GM19455 (cell line): ENCODE data around the gene PDE2A.
"Not testable (repeated sequence)": the region's sequence is repeated elsewhere in the genome, so short reads cannot be mapped to it uniquely, and the experiment has no call there.

Source experiments
- ATAC-seq: cut with Tn5 transposase; IDR thresholded peaks from one replicate; pipeline ENCODE4 v1.9.1; 2021; ENCODE audit not compliant: unreplicated experiment

The PDE2A gene

DNA sequence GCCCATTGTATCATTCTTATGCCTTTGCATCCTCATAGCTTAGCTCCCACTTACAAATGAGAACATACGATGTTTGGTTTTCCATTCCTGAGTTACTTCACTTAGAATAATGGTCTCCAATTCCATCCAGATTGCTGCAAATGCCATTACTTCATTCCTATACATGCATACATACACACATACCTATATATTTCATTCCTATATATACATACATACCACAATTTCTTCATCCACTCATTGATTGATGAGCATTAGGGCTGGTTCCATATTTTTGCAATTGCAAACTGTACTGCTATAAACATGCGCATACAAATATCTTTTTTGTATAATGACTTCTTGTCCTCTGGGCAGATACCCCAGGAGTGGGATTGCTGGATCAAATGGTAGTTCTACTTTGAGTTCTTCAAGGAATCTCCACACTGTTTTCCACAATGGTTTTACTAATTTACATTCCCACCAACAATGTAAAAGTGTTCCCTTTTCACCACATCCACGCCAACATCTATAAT lies 119.2 kb downstream of the PDE2A start:
- ATAC-seq: not testable (repeated sequence)

DNA sequence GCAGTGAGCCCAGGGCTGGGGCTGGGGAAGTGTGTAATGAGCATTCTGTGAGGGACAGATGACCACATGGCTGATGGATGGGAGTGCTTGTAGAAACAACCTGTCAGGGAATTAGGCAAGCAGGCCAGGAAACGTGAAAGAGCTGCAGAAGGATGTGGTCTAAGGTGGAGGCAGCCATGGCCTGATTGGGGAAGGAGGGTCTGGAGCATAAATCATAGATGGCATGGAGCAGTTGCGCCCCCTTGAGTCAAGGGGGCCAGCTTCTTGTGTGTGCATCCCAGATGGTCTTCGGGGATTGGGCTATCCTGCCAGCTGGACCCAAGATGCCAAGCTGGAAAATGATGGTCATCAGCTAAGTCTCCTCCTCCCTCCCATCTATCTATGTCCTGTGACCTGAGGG lies 120.5 kb downstream of the PDE2A start:
- no peak for ATAC-seq

DNA sequence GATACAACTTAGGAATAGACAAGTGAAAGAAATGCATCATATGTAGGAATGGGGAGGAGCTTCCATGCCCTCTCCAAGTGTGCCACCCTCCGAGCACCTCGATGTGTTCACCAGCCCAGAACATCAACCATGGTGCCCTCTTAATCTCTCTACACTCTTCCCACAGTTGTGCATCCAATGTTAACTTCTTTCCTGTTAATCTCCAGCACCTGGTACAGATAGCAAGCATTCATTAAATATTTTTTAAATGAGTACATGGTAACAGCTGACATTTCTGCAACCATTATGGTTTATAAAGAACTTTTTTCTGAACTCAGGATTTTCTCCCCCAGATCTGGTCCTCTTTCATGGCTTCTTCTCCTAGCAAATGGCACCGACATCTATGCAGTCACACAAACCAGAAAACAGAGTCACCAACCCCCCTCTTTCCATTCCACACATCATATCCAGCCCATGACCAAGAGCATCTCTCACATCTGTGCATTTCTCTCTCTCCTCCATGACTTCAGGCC lies 121.8 kb downstream of the PDE2A start:
- ATAC-seq: no peak

DNA sequence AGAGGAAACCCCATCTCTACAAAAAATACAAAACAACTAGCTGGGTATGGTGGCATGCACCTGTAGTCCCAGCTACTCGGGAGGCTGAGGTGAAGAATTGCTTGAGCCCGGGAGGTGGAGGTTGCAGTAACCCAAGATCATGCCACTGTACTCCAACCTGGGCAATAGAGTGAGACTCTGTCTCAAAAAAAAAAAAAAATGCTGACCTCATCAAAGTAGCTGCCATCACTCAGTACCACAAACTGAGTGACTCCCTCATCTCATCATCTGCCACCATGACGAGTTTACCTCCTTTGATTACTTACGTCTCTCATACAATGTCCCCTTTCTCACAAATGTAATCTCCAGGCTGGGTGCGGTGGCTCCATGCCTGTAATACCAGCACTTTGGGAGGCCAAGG lies 122.7 kb downstream of the PDE2A start:
- no peak for ATAC-seq

DNA sequence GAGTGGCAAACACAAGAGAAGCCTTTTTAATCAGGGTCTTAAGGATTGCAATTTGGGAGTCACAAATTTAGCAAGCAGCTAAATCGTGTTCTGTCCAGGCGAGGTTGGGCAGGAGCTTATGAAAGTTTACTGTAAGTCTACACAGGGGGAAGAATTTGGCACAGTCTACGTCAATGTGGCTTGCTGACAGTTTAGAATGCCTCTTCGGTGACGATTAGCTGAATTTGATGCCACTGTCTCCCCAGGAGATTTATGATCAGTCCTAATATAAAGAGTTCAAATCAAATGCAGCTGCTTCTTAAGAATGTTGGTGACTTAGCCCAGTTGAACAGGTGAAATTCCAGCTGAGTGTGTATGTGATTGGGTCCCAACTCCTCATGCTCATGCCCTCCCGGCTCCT lies 125.8 kb downstream of the PDE2A start:
- ATAC-seq: no peak

DNA sequence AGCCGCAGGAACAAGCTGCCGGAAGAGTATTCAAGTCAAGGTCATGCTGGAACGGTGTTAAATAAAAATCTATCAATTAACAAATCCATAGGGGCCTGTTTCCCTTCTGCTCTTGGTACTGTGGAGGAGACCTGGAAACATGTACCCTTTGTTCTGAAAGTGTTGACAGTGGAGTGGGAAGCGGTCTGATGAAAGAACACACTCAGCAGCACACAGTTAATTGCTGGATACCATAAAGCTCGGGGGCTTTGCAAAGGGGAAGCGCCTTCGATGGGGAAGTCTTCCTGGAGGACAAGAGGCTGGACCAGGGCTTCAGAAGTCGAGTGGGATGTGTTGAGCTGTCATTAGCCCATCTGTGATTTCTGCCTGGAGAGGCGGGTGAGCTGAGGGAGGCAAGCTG lies 127.4 kb downstream of the PDE2A start:
- ATAC-seq: no peak

DNA sequence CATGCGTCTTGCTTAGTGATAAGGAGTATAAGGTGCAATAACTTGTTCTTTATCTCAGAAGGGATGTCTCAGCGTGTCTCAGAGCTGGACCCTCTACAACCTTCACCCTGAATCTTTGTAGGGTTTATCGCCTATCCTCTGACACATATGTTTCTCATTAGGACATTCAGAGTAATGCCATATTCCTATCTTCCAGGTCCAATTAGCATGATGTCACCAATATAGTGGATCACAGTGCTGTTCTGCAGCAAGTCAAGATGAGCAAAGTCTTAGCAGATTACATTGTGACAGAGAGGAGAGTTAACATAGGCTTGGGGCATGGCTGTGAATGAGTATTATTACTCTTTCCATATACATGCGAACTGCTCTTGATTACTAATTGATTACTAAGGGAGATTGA lies 129.6 kb downstream of the PDE2A start:
- ATAC-seq: no peak

DNA sequence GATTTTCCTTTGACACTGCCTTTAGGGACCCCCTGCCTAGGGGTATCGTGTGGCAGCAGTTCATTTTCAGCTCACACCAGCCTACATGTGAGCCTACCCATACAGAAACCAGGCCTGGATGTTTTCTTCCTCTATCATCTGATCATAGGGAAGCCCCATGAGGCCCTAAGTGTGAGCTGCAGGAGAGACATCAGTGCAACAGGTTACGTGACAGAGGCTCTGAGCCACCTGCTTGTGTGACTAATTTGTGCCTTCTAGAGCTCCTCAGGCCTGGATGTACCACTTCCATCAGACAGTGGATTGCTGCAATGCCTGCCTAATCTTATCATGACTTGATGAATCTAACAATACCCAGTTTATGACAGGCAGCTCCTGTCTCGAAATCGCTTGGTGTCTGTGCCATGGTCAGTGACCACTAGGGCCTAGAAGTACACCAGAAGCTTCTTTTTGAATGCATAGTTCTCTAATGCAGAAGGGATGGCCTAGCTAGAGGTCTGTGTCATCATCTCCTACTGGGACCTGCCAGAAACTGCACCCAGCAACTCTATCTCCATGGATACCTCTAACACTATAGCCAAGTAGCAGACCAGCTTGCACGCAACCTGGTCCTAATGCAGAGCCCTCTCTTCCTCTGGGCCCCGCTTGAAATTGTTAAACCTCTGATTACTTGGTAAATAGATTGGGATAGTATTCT lies 130.2 kb downstream of the PDE2A start:
- ATAC-seq: no peak

DNA sequence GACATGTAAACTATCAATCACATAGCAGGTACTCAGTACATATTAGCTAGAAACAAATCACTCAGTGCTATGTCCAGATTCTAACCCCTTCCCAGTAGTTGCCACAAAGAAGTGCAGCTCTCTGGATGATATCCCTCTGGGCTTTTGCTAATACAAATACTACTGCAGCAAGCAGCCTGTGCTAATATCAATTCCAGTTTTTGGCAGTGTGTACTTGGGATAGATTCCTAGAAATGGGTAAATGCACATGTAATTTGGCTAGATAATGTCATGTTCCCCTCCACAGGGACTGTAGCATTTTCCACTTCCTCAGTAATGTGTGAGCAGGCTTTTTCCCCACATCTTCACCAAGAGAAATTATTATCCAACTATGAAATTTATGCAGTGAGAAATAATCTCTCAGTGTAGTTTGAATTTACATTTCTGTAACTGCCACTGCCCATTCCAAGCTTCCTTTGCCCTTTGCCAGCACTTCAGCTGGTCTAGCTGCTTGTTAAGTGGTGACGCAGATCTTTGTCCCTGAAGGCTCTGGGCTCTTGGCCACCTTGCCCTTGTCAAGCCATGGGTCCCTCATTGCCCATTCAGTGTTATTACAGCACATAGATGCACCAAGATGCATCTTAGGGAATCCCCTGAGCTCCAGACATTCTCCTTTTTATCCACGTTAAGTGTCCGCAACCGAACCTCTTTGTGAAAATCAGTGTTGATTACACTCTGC lies 132.8 kb downstream of the PDE2A start:
- ATAC-seq: no peak

DNA sequence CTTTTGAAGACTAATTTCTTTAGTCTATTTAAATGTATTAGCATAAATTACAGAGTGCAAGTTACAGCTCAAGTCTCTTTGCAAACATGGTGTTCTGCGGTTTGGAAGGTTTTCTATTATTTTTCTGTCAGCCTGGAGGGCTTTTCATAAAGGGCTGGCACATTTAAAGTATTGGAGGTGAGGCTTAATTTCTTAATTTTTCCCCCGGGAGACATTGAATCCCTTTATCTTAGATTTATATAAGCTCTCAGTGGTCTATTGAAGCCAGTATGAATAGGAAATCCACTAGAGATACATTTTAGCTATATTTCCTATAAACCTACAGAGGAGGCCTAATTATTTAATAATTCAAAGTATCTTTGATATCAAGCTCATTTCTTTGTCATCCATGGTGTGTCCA lies 137.2 kb downstream of the PDE2A start:
- no peak for ATAC-seq

DNA sequence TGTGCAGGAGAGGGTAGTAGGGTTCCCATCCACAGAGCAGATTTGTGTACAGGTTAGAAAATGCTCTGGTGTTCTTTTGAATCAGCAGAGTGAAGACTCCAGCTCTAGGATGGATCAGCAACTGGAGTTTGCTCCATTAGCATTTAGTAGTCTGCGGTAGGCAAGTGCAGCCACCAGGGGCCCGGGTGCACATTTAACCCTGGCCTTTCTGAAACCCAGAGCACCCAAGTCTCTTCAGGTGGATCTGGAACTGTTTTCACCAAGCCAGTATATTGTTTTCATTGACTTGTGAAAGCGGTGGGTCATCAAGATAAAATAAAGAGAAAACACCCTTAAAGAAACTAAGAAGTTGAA lies 139.1 kb downstream of the PDE2A start:
- no peak for ATAC-seq

DNA sequence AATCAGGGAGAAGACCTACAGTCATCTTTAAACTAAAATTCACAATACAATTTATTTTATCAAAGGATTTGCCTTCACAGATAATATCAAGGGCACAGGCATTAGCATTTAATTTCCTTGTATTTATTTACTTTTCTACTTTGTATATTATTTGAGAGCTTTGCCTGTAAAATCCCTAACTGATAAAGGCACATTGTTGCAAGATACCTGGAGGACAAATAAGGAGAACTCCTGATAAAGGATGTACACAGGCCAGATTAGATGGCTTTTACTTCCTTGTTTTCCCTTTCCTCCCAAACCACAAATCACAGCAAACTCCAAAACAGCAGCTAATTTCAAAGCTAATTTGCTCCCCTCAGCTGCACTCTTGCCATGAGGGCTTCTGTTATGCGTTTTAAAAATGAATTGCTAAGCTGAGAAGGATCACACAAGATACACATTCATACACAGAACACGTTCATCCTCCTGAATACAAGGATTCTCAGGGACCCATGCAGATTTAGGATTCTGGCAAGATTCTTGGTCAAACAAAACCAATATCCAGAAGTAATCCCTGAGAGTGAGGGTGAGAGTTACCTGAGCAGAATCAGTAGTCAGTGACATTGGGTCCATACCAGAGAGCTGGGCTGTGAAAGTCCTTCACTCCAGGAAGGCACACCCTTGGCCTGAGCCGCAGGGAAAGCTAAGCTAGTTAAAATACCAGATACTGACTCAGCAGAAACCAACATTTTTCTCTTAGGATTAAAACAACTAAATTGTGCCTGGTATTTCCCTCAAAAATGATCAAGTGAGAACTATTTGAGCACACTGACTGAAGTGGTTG lies 139.6 kb downstream of the PDE2A start:
- no peak for ATAC-seq

DNA sequence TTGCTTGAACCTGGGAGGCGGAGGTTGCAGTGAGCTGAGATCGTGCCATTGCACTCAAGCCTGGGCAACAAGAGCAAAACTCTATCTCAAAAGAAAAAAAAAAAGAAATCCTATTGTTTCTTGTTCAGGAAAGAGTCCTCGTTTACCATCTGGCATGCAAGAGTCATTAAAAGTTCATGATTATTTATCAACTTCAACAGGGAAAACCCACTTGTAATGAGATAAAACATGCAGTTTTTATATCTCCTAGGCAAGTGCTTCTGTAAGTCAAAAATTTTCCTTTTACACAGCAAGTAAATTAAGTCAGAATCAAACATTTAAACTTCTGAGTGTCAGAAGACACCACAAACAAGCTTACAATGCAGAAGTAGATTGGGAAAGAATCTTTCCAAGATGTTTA lies 145.2 kb downstream of the PDE2A start:
- ATAC-seq: no peak

DNA sequence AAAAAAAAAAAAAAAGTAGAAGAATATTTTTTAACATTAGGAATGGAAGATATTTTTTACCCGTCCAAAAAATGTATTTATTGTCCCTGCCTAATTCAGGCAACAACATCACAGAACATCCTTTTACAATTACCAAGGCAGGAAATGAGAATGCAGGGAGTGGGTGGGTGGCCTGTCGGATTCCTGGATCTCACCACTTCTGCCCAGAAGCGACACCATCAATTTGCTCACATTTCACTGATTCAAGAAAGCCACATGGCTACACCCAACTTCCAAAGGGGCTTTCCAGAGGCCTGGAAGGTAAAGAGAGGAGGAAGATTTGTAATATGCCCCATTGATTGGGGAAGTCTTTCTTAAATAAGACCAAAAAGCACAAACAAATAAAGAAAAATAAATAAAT lies 146.1 kb downstream of the PDE2A start:
- ATAC-seq: no peak
